Effector CD4-positive, alpha-beta T cell (primary cell): ENCODE measurements around the gene VCPKMT.

Experiments
- DNase-seq: peaks from one replicate; pipeline ENCODE4 v3.0.0-alpha.2; 2020
- total RNA-seq: gene quantifications from one replicate; lab custom pipeline; 2026; lab: John Stamatoyannopoulos, UW

VCPKMT gene
- total RNA-seq, result 60.8 reads per million, percentile 72 among the genes with 10 or more reads in this experiment

- DNase-seq, result peak; percentile 94
Observed at GRCh38 chr14:50116181-50116956, at the start of gene VCPKMT. VCPKMT (minus strand) TSS chr14:50116572; CDS start chr14:50116552, 20 bp downstream.

DNA sequence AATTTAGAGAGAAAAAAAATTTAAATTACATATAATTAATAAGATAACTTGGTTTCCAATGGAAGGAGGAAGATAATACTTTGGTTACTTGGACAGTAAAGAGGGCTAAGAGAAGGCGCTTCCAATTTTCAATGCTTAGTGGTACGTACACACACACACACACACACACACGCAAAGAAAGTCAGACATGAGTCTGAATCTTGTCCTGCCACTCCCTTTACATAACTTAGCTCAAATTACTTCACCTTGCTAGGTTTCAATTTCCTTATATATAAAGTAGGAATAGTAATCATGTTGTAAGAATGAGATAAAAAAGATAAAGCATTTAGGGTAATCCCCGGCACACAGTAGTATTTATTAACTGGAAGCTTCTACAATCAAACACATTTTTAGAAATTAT, 39.7 kb upstream of the VCPKMT start:
- no peak for DNase-seq

GRCh38 chr14:50148799-50149198, 32.4 kb upstream of the VCPKMT start:
- DNase-seq, result no peak

DNA sequence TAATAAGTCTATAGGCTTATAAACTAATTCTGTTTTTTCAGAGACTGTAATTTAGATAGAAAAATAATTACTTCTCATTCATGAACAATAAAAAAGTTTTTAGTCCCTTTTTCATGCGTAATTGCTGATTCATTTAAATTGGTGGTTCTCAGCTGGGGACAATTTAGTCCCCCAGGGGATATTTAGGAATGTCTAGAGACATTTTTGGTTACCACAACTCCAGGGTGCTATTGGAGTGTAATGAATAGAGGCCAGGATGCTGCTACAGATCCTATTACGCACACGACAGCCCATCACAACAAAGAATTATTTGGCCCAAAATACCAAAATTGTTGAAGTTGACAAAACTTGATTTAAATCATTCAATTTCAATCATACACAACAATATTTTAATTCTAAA, 22.8 kb upstream of the VCPKMT start:
- no peak for DNase-seq

GRCh38 chr14:50127802-50128201, 11.4 kb upstream of the VCPKMT start:
- DNase-seq, result no peak

GRCh38 chr14:50123062-50123461, 6.7 kb upstream of the VCPKMT start:
- DNase-seq, result no peak

DNA sequence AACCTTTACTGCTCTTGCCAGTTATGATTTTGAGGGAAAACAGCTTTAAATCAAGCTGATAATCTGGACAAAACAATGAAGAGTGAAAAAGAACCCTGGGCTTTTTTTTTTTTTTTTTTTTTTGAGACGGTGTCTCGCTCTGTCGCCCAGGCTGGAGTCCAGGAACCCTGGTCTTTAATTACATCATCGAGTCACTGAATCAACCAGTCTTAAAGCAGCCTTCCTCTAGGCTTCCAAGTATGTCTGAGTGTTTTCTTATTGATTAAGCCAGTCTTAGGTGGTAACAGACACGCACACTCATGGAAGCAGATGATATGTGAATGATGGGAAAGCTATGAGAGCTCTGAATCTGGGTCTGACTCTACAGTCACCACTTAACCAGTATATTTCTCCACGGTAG, 5.9 kb upstream of the VCPKMT start:
- no peak for DNase-seq

DNA sequence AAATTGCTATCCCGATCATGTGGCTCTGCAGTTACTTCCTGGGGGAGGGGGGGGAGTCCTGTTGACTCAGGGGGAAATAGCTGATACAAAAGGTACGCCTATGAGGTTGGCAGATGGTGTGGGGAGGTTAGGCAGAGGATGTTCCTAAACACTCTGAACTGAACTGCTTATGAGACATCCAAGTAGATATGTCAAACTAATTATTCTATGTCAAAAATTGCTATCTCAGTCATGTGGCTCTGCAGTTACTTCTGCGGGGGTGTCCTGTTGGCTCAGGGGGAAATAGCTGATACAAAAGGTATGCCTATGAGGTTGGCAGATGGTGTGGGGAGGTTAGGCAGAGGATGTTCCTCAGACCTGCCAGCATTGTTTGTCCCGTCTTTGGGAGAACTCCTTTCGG, 5.1 kb upstream of the VCPKMT start:
- no peak for DNase-seq

- DNase-seq, result no peak
Observed at GRCh38 chr14:50117456-50117855, 1.1 kb upstream of the VCPKMT start.

DNA sequence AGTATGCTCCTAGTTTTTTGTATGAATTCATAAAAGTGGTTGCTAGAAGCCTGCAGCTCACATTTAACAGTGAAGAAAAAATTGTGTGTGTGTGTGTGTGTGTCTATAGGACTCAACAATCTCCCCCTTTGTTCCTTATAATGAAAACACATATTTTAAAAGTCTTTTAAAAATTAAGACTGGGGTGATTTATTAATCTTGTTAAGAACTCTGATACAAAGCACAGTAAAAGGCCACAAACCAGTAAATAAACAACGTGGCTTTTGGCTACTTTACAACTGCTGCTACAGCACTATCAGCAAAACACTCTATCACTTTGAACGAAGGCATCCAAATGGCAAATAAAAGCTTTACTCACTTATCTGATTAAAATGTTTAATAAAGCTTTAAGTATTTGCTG, 594 bp upstream of the VCPKMT start:
- no peak for DNase-seq

- DNase-seq, result no peak
Observed at GRCh38 chr14:50113381-50114035, 2.9 kb downstream of the VCPKMT start.

DNA sequence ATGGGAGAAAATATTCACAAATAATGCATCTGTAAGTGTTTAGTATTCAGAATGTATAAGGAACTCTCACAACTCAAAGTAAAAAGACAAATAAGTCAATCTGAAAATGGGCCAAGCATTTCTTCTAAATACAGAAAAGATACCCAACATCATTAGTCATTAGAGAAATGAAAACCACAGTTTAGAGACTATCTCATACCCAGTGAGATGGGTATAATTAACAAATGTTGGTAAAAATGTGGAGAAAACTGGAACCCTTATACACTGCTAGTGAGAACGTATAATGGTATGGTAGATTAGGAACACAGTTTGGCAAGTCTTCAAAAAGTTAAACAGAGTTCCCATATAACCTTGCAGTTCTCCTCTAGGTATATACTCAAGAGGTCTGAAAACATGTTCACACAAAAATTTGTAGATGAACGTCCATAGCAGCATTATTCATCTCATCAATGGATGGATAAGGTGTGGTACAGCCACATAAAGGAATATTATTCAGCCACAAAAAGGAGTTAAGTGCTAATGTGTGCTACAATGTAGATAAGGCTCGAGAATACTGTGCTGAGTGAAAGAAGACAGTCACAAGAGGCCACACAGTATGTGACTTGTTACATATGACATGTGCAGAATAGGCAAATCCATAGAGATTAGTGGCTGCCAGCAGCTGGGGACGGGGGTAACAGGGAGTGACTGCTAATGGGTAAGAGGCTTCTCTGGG, 5.9 kb downstream of the VCPKMT start:
- no peak for DNase-seq

DNA sequence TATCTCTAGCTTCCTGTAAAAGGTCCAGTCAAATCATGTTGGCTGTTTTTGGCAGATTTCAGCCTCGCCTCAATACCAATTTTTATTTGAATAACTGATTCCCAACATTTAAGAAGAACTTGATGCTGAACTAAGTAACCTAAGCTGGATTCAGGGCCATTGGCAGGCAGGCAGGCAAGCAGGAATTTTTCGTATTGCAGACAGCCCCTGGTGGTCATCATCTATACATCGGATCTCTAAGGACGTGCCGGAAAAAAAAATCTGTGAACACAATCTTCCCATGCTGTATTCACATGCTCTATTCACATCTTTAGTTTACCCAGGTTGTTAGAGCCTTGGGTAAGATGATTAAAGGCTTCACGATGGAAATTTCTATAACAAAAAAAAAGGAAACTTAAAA, 7.0 kb downstream of the VCPKMT start:
- DNase-seq, result no peak

- no peak for DNase-seq
Observed at GRCh38 chr14:50107850-50108249, 8.5 kb downstream of the VCPKMT start.

DNA sequence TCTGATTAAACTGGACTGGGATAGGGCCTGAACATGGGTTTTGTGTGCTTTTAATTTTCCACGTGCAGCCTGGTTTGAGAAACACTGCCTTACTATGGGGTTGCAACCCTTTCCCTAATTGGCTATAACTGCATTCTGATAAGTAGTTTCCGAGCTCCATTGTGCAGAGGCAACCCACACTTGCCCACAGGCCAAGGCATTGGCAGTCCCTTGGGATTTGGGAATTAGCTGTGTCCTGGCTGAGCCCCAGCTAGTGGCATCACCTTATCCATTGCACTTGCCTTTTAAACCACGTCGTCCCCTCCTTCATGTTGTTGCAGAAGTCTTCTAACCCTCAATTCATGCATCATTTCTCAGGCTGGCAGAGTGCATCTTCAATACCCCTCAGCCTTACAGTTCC, 10.2 kb downstream of the VCPKMT start:
- DNase-seq, result no peak

DNA sequence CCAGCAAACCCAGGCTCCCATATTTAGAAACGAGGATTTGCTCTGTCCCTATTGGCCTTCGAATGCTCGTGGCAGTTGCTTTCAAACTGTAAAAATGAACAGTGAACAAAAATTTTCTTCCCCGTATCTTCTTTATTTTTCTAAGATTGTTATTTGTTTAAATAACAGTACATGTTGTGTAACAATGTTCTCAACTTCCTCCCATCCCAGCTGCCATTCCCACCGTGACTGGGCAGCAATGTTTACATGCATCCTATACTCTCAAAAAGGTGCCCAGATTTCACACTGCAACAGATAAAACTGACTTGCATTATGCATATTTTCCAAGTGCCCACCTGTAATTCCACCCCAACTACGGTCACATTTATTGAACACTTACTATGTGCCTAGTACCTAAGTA, 12.8 kb downstream of the VCPKMT start:
- no peak for DNase-seq

GRCh38 chr14:50101417-50101816, 15.0 kb downstream of the VCPKMT start:
- DNase-seq, result no peak

- no peak for DNase-seq
Observed at GRCh38 chr14:50100805-50101204, 15.6 kb downstream of the VCPKMT start.

GRCh38 chr14:50099335-50099734, 17.0 kb downstream of the VCPKMT start:
- DNase-seq, result no peak

DNA sequence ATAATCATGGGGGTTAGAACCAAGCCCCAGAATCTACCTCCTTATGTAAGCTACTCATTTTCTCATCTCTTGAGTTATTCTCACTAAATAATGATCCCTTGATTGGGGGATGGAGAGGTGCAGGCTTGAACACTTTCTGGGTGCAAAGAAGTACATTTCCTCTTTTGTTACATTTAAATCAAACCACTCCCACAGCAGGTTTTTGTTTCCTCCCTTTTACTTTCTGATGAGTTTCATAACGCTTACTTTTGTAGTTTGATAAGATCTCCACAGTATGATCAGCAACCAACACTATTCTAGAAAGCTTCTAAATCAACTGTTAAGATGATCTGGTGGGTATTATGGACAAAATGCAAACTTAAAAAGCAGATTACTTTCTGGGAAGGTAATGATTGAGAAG, 20.5 kb downstream of the VCPKMT start:
- DNase-seq, result no peak

- no peak for DNase-seq
Observed at GRCh38 chr14:50094056-50094755, 22.2 kb downstream of the VCPKMT start.

DNA sequence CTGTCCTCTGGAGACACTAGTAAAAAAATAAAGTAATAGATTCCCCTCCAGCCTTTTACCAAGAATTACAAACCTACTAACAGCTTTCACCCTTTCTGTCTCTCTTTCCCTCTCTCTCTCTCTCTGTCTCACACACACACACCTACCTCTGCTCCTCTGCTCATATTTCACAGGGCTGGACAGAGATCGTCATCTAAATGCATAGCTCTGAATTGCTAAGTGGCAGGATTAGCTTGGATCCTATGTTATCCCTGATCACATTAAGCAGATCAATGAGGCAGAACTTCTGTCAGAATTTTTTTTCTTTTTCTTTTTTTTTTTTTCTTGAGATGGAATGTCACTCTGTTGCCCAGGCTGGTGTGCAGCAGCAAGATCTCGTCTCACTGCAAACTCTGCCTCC, 22.9 kb downstream of the VCPKMT start:
- no peak for DNase-seq

DNA sequence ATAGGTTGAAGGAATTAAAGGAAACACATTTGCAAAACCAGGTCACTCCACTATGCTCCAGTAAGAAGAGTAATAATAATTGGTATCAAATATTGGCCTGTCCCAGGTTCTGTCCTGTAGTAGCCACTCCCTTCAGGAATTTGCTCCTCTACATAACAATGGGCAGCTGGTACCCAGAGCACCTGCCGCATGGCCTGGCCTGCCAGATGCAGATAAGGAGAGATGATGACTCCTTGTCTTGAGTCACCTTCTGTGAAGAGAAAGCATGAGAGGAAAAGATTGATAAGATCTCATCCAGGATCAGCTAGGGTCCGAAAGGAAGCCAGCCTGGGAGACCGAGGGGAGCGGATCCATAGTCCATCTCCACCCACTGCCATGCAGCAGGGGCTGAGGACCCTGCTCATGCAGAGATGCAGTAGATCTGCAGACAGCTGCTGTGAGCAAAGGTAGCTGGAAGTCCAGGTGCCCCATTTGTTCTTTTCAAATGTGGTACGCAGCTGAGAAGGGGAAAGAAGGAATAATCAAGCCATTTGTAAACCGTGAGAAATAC, 24.3 kb downstream of the VCPKMT start:
- DNase-seq, result no peak
